GM13977 (cell line): ENCODE data around the gene STX4.

Experiments
- DNase-seq: peaks from one replicate; pipeline ENCODE4 v3.0.0; 2012; ENCODE audit warnings: low spot score
- CTCF ChIP-seq: IDR thresholded peaks from 2 replicates; pipeline ENCODE4 v1.5.1; 2012; ENCODE audit warnings: mild to moderate bottlenecking, control low read depth; ENCODE audit not compliant: insufficient read depth; ENCODE audit errors: extremely low read depth, missing control alignments
- in situ Hi-C: fragments of 300-500 bp; cut with MboI; formaldehyde crosslinking; loops from one replicate; pipeline ENCODE4 v1.12.0; 2022; ENCODE audit warnings: low sequenced_read_pairs, low pct_unique_long_range_greater_than_20kb, mixed read lengths, inconsistent platforms; ENCODE audit not compliant: unreplicated experiment

STX4 gene

GRCh38 chr16:30987581-30988190 is 45.7 kb upstream of the STX4 start:
- DNase-seq: no peak
- in situ Hi-C loops: no loop called here
- no peak for TF ChIP-seq CTCF

GRCh38 chr16:30989469-30990047 is 43.8 kb upstream of the STX4 start:
- in situ Hi-C loops: no loop called here

DNA sequence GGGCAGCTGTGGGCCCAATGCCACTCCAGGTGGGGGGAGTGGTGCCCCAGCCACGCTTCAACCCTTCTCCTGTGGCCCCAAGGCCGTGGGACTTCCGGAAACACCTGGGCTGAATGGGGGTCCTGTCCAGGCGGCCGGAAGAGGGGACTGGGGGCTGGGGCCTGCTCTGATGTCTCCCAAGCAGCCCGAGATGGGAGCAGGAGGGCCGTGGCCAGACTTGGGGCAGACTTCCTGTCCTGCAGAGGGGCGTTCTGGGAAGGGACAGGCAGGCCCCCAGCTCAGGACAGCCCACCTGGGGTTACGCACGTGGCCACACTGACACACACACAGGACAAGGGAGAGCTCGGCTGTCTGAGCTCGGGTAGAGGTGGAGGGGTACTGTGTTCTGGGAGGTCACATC is 43.3 kb upstream of the STX4 start:
- DNase-seq: no peak
- no peak for TF ChIP-seq CTCF
- in situ Hi-C loops: no loop called here

More at GRCh38 chr16:30989469-30990047, 43.8 kb upstream of the STX4 start:
- no peak for DNase-seq
- TF ChIP-seq CTCF: no peak

DNA sequence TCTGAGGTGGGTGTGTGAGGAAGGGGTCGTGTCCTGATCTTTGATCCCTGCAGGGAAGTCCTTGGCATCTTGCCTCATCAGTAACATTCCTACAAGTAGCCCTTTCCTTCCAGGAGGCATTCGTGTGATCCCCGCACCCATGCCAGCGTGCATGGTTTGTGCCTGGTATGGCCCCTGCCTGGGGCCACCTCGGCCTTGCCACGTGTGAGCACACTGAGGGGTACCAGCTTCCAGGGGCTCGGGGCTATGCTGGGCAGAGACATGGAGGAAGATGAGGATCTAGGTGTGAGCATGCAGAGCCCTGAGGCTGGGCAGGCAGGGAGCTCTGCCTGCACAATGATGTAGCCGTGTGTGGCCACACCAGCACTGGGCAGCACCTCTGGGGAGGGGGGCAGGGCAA is 42.3 kb upstream of the STX4 start:
- no peak for TF ChIP-seq CTCF
- in situ Hi-C loops: no loop called here
- DNase-seq: no peak

GRCh38 chr16:30992276-30992780 is 41.0 kb upstream of the STX4 start:
- in situ Hi-C loops: no loop called here

More at GRCh38 chr16:30992276-30992780, 41.0 kb upstream of the STX4 start:
- DNase-seq: no peak
- no peak for TF ChIP-seq CTCF
